NCI-H2227 (cell line): ENCODE results near the gene PRAMEF20.
"Not testable (repeated sequence)": the region's sequence is repeated elsewhere in the genome, so short reads cannot be mapped to it uniquely, and the experiment has no call there.

ENCODE experiments used
- DNase-seq: peaks from one replicate; lab custom pipeline; 2025; ENCODE audit not compliant: unreplicated experiment; lab: John Stamatoyannopoulos, UW

The PRAMEF20 gene

GRCh38 chr1:13410150-13410549, at the start of gene PRAMEF20:
PRAMEF20 (plus strand) TSS chr1:13410450; CDS start chr1:13416355, 5,905 bp downstream.
- DNase-seq: not testable (repeated sequence)

GRCh38 chr1:13362364-13362763, 47.9 kb upstream of the PRAMEF20 start:
- DNase-seq: not testable (repeated sequence)

GRCh38 chr1:13364928-13365327, 45.3 kb upstream of the PRAMEF20 start:
- not testable (repeated sequence) for DNase-seq

GRCh38 chr1:13366536-13366935, 43.7 kb upstream of the PRAMEF20 start:
- DNase-seq: not testable (repeated sequence)

- not testable (repeated sequence) for DNase-seq
Observed at GRCh38 chr1:13368544-13368943, 41.7 kb upstream of the PRAMEF20 start.

GRCh38 chr1:13378983-13379382, 31.3 kb upstream of the PRAMEF20 start:
- not testable (repeated sequence) for DNase-seq

GRCh38 chr1:13380380-13380779, 29.9 kb upstream of the PRAMEF20 start:
- not testable (repeated sequence) for DNase-seq

GRCh38 chr1:13389332-13389731, 20.9 kb upstream of the PRAMEF20 start, which contains the start of gene PRAMEF17:
PRAMEF17 (plus strand) TSS chr1:13389632; CDS start chr1:13389658, 26 bp downstream.
- DNase-seq: not testable (repeated sequence)

GRCh38 chr1:13393004-13393403, 17.2 kb upstream of the PRAMEF20 start:
- not testable (repeated sequence) for DNase-seq

- not testable (repeated sequence) for DNase-seq
Observed at GRCh38 chr1:13394761-13395160, 15.5 kb upstream of the PRAMEF20 start.

- DNase-seq: not testable (repeated sequence)
Observed at GRCh38 chr1:13395311-13395710, 14.9 kb upstream of the PRAMEF20 start.

- DNase-seq: no peak
Observed at GRCh38 chr1:13407811-13408210, 2.4 kb upstream of the PRAMEF20 start.

- no peak for DNase-seq
Observed at GRCh38 chr1:13430495-13430894, 20.2 kb downstream of the PRAMEF20 start.

- no peak for DNase-seq
Observed at GRCh38 chr1:13432251-13432650, 22.0 kb downstream of the PRAMEF20 start.

GRCh38 chr1:13433694-13434358, 23.6 kb downstream of the PRAMEF20 start:
- not testable (repeated sequence) for DNase-seq

- DNase-seq: no peak
Observed at GRCh38 chr1:13435458-13435857, 25.2 kb downstream of the PRAMEF20 start.

GRCh38 chr1:13439104-13439783, 29.0 kb downstream of the PRAMEF20 start:
- not testable (repeated sequence) for DNase-seq

GRCh38 chr1:13443335-13443979, 33.2 kb downstream of the PRAMEF20 start:
- DNase-seq: no peak

GRCh38 chr1:13450204-13450603, 40.0 kb downstream of the PRAMEF20 start:
- no peak for DNase-seq

GRCh38 chr1:13451399-13451965, 41.2 kb downstream of the PRAMEF20 start:
- no peak for DNase-seq

GRCh38 chr1:13456904-13457532, 46.8 kb downstream of the PRAMEF20 start:
- DNase-seq: no peak
